ENCODE measurements around the gene IQCK.
"Not testable (repeated sequence)": the region's sequence is repeated elsewhere in the genome, so short reads cannot be mapped to it uniquely, and the experiment has no call there.

The IQCK gene

DNA sequence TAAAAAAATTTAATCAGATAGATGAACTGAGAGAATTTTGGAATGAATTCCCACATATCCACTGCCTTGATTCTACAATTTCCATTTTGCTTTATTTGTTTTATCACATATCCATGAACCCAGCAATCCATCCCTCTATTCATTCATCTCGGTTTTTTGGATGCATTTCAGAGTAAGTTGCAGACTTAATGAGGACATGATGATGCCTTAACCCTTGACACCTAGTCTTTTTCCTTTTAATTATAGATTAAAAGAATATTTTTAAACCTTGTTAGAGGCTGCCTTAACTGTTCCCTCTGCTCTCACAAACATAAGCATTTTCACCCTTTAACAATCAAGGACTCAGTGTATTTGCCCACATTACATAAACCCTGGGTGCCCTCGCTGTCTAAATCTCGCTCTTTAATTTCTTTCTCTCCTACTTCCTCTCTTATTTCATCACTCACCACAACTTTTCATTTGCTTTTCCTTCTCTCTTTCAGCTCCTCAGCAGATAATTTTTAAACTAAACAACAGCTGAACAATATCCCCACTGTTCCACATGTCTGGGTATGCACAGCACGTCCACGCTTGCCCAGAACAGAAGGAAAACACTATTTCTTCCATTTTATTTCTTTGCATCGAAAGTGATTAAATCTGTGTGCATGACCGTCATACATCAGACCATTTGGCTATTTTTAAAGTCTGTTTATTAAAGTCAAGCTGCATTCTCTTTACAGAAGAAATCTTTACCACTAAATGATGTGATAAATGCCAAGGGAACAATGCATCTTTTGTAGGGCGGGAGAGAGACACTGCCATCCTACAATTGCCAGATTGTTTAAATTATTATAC lies 39.9 kb downstream of the IQCK start:
- DNase-seq (ENCODE audit: low read depth in 2 of 2): no peak

DNA sequence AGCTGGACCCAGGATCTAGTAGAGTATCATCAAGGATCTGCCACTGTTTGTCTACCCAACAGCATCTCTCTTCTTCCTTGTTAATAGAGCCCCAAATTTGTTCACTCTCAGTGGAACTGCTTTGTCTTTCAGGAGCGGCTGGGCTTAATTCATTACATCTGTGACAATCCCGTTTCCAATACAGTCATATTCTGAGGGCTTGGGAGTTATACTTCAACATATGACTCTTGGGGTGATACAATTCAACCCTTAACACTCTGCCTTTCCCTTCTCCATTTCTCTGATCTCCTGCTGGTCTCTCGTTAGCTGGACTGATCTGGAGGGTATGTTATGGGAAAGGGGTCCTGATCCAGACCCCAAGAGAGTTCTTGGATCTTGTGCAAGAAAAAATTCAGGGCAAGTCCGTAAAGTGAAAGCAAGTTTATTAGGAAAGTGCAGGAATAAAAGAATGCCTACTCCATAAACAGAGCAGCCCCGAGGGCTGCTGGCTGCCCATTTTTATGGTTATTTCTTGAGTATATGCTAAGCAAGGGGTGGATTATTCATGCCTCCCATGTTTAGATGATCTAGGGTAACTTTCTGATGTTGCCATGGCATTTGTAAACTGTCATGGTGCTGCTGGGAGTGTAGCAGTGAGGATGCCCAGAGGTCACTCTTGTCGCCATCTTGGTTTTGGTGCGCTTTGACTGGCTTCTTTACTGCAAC lies 42.4 kb downstream of the IQCK start:
- no peak for DNase-seq (ENCODE audit: low read depth in 2 of 2)

DNA sequence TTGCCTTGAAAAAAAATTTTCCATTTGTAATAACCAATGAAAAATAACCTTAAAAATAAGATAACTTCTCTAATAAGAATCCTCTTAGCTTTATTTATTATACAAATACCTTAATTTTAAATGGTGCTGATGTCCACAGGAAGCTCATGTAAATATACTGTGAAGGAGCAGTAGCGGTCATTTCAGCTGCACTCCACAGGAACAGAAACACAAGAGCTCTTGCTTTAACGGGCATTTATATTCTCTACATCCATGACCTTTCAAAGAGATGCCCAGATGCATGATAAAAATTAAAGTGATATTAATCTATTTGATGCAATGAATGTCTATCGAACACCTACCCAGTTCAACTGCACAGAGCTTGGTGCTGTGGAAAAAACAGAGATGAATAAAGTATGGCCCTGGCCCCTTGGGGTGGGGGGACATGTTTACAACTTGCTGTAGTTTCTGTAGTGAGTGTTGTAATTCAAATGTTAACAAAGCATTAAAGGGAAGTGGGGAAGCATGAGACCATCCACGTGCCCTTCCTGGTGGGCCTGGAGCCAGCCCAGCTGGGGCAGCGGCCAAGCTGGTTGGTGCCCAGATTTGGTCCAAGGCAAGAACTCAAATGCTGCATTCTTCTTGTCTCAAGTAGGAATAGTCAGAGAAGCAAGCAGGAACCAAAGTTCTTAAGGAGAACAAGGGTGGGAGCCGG lies 47.9 kb downstream of the IQCK start:
- no peak for DNase-seq (ENCODE audit: low read depth in 2 of 2)

GRCh38 chr16:19766554-19766884 lies 48.4 kb downstream of the IQCK start:
- no peak for DNase-seq (ENCODE audit: low read depth in 2 of 2)

DNA sequence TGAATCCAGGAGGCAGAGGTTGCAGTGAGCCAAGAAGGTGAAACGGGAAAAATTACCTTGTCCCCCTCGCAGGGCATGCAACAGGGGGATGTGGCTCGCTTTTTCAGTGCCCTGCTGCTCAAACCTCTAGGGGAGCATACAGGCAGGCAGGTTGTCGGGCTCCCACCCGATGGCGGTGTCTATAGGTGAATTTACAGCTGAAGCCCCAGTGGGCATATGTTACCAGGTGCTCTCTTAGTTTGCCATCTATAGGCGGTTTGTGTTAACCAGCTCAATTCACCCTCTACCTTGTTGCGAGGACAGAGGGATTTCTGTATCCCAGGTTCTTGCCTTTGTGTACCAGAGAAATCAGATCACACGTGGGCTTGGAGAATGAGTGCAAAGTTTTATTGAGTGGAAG lies 48.9 kb downstream of the IQCK start:
- no peak for DNase-seq (ENCODE audit: low read depth in 2 of 2)

DNA sequence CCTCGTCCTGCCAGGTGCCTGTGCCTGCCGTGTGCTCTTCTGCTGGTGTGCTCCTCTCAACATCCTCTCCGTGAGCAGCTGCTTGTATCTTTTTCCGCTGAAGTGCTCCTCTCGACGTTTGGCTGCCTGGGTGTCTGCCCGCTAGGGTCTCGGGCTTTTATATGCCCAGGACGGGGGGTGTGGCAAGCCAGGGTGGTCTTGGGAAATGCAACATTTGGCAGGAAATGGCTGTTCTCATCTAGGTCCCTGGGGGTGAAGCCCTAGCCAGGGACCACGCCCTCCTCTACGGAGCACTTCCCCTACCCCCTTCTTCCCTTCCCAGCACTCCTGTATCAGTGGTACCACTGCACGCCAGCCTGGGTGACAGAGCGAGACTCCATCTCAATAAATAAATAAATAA lies 49.4 kb downstream of the IQCK start:
- no peak for DNase-seq (ENCODE audit: low read depth in 2 of 2)

- no peak for DNase-seq (ENCODE audit: low read depth in 2 of 2)
Observed at GRCh38 chr16:19769239-19769638, 51.2 kb downstream of the IQCK start.

- no peak for DNase-seq (ENCODE audit: low read depth in 2 of 2)
Observed at GRCh38 chr16:19771040-19771439, 53.0 kb downstream of the IQCK start.

DNA sequence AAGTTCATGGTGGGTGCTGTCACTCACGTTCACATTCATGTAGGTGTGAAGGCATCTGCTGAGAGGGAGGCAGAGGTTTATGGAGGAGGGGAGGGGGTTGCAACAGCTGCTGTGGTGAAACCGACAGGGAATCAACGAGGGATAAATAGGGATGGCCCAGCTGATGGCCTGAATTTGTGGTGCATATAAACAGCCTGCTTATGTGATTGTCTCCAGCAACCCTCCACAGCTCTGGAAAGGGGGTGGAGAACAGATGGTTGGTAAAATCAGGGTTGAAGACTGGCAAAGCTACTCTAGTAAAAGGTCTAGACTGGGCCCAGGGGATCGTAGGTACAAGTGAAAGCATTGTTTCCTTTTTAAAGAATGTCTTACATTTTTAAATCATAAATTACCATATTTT lies 53.7 kb downstream of the IQCK start:
- DNase-seq (ENCODE audit: low read depth in 2 of 2): no peak

- DNase-seq (ENCODE audit: low read depth in 2 of 2): no peak
Observed at GRCh38 chr16:19774024-19774423, 56.0 kb downstream of the IQCK start.

DNA sequence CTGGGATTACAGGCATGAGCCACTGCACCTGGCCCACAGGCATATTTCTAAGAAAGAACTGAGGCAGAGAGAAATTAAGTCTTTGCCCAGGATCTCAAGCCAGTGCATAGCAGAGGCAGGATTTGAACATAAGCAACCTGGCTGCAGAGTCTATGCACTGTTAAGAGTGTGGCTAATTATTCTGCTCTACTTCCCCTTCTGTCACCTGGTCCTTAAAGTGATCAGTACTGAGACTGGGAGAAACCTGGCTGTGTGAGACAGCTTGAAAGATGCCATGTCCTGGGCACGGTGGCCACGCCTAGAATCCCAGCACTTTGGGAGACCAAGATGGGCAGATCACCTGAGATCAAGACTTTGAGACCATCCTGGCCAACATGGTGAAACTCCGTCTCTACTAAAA lies 58.1 kb downstream of the IQCK start:
- no peak for DNase-seq (ENCODE audit: low read depth in 2 of 2)

GRCh38 chr16:19776565-19776964 lies 58.5 kb downstream of the IQCK start:
- no peak for DNase-seq (ENCODE audit: low read depth in 2 of 2)

- no peak for DNase-seq (ENCODE audit: low read depth in 2 of 2)
Observed at GRCh38 chr16:19780321-19780720, 62.2 kb downstream of the IQCK start.

GRCh38 chr16:19781226-19781625 lies 63.2 kb downstream of the IQCK start:
- no peak for DNase-seq (ENCODE audit: low read depth in 2 of 2)

- no peak for DNase-seq (ENCODE audit: low read depth in 2 of 2)
Observed at GRCh38 chr16:19783363-19784182, 65.5 kb downstream of the IQCK start.

- DNase-seq (ENCODE audit: low read depth in 2 of 2): no peak
Observed at GRCh38 chr16:19784183-19784736, 66.2 kb downstream of the IQCK start.

DNA sequence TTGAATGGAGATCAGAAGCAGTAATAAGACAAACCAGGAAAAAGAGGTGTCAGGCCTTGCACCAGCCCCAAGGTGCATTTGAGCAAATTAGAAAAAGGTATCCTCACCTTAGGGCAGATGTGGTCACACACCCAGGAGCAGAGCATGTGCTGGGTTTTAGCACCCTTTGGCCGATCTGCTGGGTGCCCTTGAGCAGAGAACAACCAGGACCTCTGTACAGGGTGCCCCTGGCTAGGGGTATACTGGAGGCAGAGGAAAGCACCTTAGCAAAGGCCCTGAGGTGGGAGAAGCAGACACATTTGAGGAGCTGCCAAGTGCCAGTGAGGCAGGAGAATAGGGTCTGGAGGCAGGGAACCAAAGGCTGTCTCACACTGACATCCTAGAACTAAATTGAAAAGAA lies 67.0 kb downstream of the IQCK start:
- DNase-seq (ENCODE audit: low read depth in 2 of 2): no peak

- DNase-seq (ENCODE audit: low read depth in 2 of 2): no peak
Observed at GRCh38 chr16:19785512-19786130, 67.5 kb downstream of the IQCK start.

DNA sequence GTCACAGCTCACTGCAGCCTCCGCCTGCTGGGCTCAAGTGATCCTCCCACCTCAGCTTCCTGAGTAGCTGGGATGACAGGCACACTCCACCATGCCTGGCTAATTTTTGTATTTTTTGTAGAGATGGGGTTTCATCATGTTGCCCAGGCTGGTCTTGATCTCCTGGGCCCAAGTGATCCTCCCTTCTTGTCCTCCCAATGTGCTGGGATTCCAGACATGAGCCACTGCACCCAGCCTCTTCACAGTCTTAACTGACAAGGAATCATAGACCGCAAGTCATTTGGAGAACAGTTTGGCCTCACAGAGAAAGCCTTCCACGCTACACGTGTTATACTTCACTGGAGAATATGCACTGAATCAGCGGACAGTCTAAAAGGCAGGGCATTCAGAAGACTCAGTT lies 83.3 kb downstream of the IQCK start:
- DNase-seq (ENCODE audit: low read depth in 2 of 2): not testable (repeated sequence)

- DNase-seq (ENCODE audit: low read depth in 2 of 2): not testable (repeated sequence)
Observed at GRCh38 chr16:19801824-19802223, 83.8 kb downstream of the IQCK start.

GRCh38 chr16:19802612-19803011 lies 84.5 kb downstream of the IQCK start:
- DNase-seq (ENCODE audit: low read depth in 2 of 2): no peak

Data from activated CD8-positive, alpha-beta memory T cell treated with anti-CD3 and anti-CD28 coated beads for 4 hours (primary cell).